GM12878 (cell line): ENCODE results near the gene SIL1. TPM values are rescaled to one million over a fixed set of nuclear protein-coding genes. Genes with fewer than 3 reads are reported as not detected.

Experiments
- ATAC-seq: fragments of 200-7000 bp; cut with Tn5 transposase; 3 replicates; pipeline ENCODE4 v1.9.1; 2020; ENCODE audit warnings: mild to moderate bottlenecking, moderate library complexity
- BruUV-seq: library from RNA; stranded (reverse); fragments of 400-500 nt; replicated peaks from 2 replicates; lab custom pipeline; 2021; lab: Mats Ljungman, UMichigan
- CTCF ChIA-PET: fragments of 300-600 bp; sonication (Branson Sonifier 250); formaldehyde crosslinking; extraction: SDS; loops from one replicate; lab custom pipeline; 2021; ENCODE audit warnings: inconsistent platforms; lab: Yijun Ruan, JAX
- POLR2A ChIA-PET: fragments of 350-600 bp; formaldehyde crosslinking; extraction: SDS; loops from one replicate; lab custom pipeline; 2021; ENCODE audit warnings: inconsistent platforms; lab: Charles Lee
- RAD21 ChIA-PET: fragments of 300-600 bp; sonication (Branson Sonifier 250); formaldehyde crosslinking; loops from one replicate; lab custom pipeline; 2023; ENCODE audit warnings: antibody characterized with exemption; ENCODE audit not compliant: unreplicated experiment; lab: Charles Lee
- SMC1A ChIA-PET: fragments of 300-600 bp; sonication (Branson Sonifier 250); formaldehyde crosslinking; loops from one replicate; lab custom pipeline; 2023; ENCODE audit not compliant: unreplicated experiment, uncharacterized antibody; lab: Charles Lee
- DNase-seq: peaks from one replicate; pipeline ENCODE4 v3.0.0-alpha.2; 2011; ENCODE audit warnings: low read depth, low spot score
- FAIRE-seq: peaks from 3 replicates; lab custom pipeline; 2011; peaks lifted over from hg19 to GRCh38; lab: Jason Lieb, UNC
- H2AFZ ChIP-seq: 2 replicates; pipeline ENCODE4 v1.6.0; 2011; ENCODE audit warnings: low read depth, low read length, control low read depth; ENCODE audit not compliant: control insufficient read depth
- H3K27ac ChIP-seq: 2 replicates; pipeline ENCODE4 v1.5.1; 2011; ENCODE audit warnings: control low read depth; ENCODE audit not compliant: control insufficient read depth, insufficient read depth
- H3K27me3 ChIP-seq, 2 experiments: replicated peaks in 1 of 2; 2 replicates each; pipeline versions ENCODE4 v1.6.0 to v1.6.1; 2011; ENCODE audit warnings: low read length in 1 of 2; ENCODE audit not compliant: control insufficient read depth in 2 of 2, insufficient read depth in 2 of 2
- H3K36me3 ChIP-seq, 2 experiments: 2 replicates each; pipeline ENCODE4 v1.5.1; 2011; ENCODE audit warnings: low read length in 1 of 2; ENCODE audit not compliant: control insufficient read depth in 2 of 2, insufficient read depth in 2 of 2
- H3K4me1 ChIP-seq: 2 replicates; pipeline ENCODE4 v1.6.1; 2011; ENCODE audit warnings: mild to moderate bottlenecking, low read length, moderate library complexity, mixed read lengths; ENCODE audit not compliant: control insufficient read depth, insufficient read depth
- H3K4me2 ChIP-seq: 2 replicates; pipeline ENCODE4 v1.6.0; 2011; ENCODE audit warnings: control low read depth; ENCODE audit not compliant: control insufficient read depth, insufficient read depth
- H3K4me3 ChIP-seq: fragments of 200-600 bp; sonication (generic); 2 replicates; pipeline ENCODE4 v1.5.1; 2016
- H3K79me2 ChIP-seq: 2 replicates; pipeline ENCODE4 v1.6.0; 2011; ENCODE audit warnings: low read length; ENCODE audit not compliant: control insufficient read depth, insufficient read depth
- H3K9ac ChIP-seq: 2 replicates; pipeline ENCODE4 v1.8.0; 2011; ENCODE audit warnings: low read length, control low read depth, mixed read lengths; ENCODE audit not compliant: control insufficient read depth, insufficient read depth
- H3K9me3 ChIP-seq: replicated peaks from 3 replicates; pipeline ENCODE4 v1.5.1; 2011; ENCODE audit warnings: mild to moderate bottlenecking, low read length; ENCODE audit not compliant: control insufficient read depth, insufficient read depth
- H4K20me1 ChIP-seq: 2 replicates; pipeline ENCODE4 v1.6.0; 2011; ENCODE audit not compliant: control insufficient read depth, insufficient read depth
- GATAD2B ChIP-seq: fragments of 450-650 bp; conservative IDR thresholded peaks from 2 replicates; pipeline ENCODE4 v1.6.1; 2017; ENCODE audit warnings: low read depth, mild to moderate bottlenecking, moderate library complexity
- PML ChIP-seq: IDR thresholded peaks from 2 replicates; pipeline ENCODE4 v1.6.1; 2012; ENCODE audit warnings: low read length, inconsistent platforms
- POLR2AphosphoS5 ChIP-seq: IDR thresholded peaks from 2 replicates; pipeline ENCODE4 v1.6.1; 2011; ENCODE audit warnings: mild to moderate bottlenecking, low read length, inconsistent platforms
- POU2F2 ChIP-seq: IDR thresholded peaks from 3 replicates; pipeline ENCODE4 v1.6.1; 2011; ENCODE audit warnings: low read depth, mild to moderate bottlenecking, low read length, borderline replicate concordance
- RUNX3 ChIP-seq: IDR thresholded peaks from 2 replicates; pipeline ENCODE4 v1.6.1; 2012; ENCODE audit warnings: low read length, inconsistent platforms
- SIN3A ChIP-seq: IDR thresholded peaks from 2 replicates; pipeline ENCODE4 v1.6.1; 2012; ENCODE audit warnings: low read depth, low read length, improper control_type of control experiment
- SMC3 ChIP-seq: IDR thresholded peaks from 2 replicates; pipeline ENCODE4 v1.6.1; 2011; ENCODE audit warnings: low read length, improper control_type of control experiment, borderline replicate concordance
- ZNF217 ChIP-seq: fragments of 450-650 bp; IDR thresholded peaks from 2 replicates; pipeline ENCODE4 v1.6.1; 2017; ENCODE audit warnings: antibody characterized with exemption, mild to moderate bottlenecking
- WGBS: methylation state at CpG from one replicate; pipeline ENCODE4 v1.1.6; 2016; ENCODE audit warnings: low lambda C conversion rate; ENCODE audit not compliant: insufficient replicate concordance, insufficient coverage; ENCODE audit errors: missing lambda C conversion rate; 5-methylcytosine and 5-hydroxymethylcytosine counted together
- in situ Hi-C: fragments of 300-500 bp; cut with MboI; formaldehyde crosslinking; loops from 9 replicates; pipeline ENCODE4 v1.14.3; 2018; ENCODE audit warnings: mixed read lengths
- intact Hi-C: fragments of 100-400 bp; cut with micrococcal nuclease; formaldehyde crosslinking; loops from one replicate; pipeline ENCODE4 v1.14.2; 2022; ENCODE audit not compliant: unreplicated experiment
- polyA plus RNA-seq, 11 experiments: library from polyadenylated mRNA; depleted of rRNA in 4 of 11; unstranded in 6 of 11; stranded (reverse) in 5 of 11; fragments of >200 nt; fragmentation: Nextera tagmentation in 4 of 11; fragmentation: Illumina TruSeq in 1 of 11; extraction: Ambion mirVana in 4 of 11; extraction: Trizol in 1 of 11; gene quantifications; 1 replicate in 1 of 11; 2 replicates in 10 of 11; pipeline versions ENCODE4 v1.2.1 to v1.2.3, GENCODE V29; 2011 to 2016; ENCODE audit warnings: inconsistent platforms in 2 of 11, missing spikeins in 2 of 11, low read depth in 1 of 11
- total RNA-seq, 4 experiments: library from RNA; depleted of rRNA in 3 of 4; stranded (reverse); fragments of >200 nt in 3 of 4; fragmentation: Illumina TruSeq in 1 of 4; extraction: Trizol in 1 of 4; gene quantifications; 2 replicates each; pipeline versions ENCODE4 v1.2.1 to v1.2.3, GENCODE V29; 2013 to 2021
- TF ChIP-seq, protein P1 (sequence below): fragments of 450-650 bp; IDR thresholded peaks from 2 replicates; pipeline ENCODE4 v1.6.1; 2014; ENCODE audit warnings: mild to moderate bottlenecking
- TF ChIP-seq, protein P2 (sequence below): IDR thresholded peaks from 2 replicates; pipeline ENCODE4 v1.6.1; 2012; ENCODE audit warnings: low read depth, low read length, improper control_type of control experiment
- TF ChIP-seq, protein P3 (sequence below): IDR thresholded peaks from 2 replicates; pipeline ENCODE4 v1.6.1; 2012; ENCODE audit warnings: improper control_type of control experiment, low read depth, low read length; ENCODE audit not compliant: insufficient replicate concordance
- TF ChIP-seq, protein P4 (sequence below): fragments of 450-650 bp; IDR thresholded peaks from 2 replicates; pipeline ENCODE4 v1.6.1; 2017; ENCODE audit warnings: antibody characterized with exemption, mild to moderate bottlenecking, moderate library complexity

Gene SIL1
- total and polyA plus RNA-seq, 10 of the 15 experiments (the other 5 are each of a cell fraction or from before 2014, with no cell fraction given): 4.1 to 49.8 (median 29.4) TPM

DNA sequence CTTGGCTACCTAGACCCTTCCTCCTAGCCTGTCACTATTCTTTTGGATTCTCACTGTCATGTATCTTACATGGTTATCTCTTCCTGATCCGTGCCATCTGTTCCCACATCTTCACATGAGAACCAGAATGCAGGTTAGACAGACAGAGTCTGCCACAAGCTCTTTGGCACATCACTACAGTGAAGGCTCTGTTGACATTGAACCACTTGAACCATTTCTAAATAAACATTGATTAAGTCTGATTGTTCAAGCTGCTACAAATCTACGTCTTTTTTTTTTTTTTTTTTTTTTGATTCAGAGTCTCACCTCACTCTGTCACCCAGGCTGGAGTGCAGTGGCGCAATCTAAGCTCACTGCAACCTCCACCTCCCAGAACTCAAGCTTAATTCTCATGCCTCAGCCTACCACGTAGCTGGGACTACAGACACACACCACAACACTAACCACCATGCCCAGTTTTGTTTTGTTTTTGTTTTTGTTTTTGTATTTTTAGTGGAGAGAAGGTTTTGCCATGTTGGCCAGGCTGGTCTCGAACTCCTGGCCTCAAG is 237.9 kb downstream of the SIL1 start:
- in situ Hi-C loops: no loop called here
- TF ChIP-seq, protein P1, sequence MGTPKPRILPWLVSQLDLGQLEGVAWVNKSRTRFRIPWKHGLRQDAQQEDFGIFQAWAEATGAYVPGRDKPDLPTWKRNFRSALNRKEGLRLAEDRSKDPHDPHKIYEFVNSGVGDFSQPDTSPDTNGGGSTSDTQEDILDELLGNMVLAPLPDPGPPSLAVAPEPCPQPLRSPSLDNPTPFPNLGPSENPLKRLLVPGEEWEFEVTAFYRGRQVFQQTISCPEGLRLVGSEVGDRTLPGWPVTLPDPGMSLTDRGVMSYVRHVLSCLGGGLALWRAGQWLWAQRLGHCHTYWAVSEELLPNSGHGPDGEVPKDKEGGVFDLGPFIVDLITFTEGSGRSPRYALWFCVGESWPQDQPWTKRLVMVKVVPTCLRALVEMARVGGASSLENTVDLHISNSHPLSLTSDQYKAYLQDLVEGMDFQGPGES: no peak
- TF ChIP-seq POU2F2 (no peak), SIN3A (no peak), ZNF217 (no peak), PML (no peak), SMC3 (no peak), RUNX3 (no peak), POLR2AphosphoS5 (no peak), GATAD2B (no peak)
- TF ChIP-seq, protein P2, sequence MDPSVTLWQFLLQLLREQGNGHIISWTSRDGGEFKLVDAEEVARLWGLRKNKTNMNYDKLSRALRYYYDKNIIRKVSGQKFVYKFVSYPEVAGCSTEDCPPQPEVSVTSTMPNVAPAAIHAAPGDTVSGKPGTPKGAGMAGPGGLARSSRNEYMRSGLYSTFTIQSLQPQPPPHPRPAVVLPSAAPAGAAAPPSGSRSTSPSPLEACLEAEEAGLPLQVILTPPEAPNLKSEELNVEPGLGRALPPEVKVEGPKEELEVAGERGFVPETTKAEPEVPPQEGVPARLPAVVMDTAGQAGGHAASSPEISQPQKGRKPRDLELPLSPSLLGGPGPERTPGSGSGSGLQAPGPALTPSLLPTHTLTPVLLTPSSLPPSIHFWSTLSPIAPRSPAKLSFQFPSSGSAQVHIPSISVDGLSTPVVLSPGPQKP: no peak
- TF ChIP-seq, protein P3, sequence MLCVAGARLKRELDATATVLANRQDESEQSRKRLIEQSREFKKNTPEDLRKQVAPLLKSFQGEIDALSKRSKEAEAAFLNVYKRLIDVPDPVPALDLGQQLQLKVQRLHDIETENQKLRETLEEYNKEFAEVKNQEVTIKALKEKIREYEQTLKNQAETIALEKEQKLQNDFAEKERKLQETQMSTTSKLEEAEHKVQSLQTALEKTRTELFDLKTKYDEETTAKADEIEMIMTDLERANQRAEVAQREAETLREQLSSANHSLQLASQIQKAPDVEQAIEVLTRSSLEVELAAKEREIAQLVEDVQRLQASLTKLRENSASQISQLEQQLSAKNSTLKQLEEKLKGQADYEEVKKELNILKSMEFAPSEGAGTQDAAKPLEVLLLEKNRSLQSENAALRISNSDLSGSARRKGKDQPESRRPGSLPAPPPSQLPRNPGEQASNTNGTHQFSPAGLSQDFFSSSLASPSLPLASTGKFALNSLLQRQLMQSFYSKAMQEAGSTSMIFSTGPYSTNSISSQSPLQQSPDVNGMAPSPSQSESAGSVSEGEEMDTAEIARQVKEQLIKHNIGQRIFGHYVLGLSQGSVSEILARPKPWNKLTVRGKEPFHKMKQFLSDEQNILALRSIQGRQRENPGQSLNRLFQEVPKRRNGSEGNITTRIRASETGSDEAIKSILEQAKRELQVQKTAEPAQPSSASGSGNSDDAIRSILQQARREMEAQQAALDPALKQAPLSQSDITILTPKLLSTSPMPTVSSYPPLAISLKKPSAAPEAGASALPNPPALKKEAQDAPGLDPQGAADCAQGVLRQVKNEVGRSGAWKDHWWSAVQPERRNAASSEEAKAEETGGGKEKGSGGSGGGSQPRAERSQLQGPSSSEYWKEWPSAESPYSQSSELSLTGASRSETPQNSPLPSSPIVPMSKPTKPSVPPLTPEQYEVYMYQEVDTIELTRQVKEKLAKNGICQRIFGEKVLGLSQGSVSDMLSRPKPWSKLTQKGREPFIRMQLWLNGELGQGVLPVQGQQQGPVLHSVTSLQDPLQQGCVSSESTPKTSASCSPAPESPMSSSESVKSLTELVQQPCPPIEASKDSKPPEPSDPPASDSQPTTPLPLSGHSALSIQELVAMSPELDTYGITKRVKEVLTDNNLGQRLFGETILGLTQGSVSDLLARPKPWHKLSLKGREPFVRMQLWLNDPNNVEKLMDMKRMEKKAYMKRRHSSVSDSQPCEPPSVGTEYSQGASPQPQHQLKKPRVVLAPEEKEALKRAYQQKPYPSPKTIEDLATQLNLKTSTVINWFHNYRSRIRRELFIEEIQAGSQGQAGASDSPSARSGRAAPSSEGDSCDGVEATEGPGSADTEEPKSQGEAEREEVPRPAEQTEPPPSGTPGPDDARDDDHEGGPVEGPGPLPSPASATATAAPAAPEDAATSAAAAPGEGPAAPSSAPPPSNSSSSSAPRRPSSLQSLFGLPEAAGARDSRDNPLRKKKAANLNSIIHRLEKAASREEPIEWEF: no peak
- TF ChIP-seq, protein P4, sequence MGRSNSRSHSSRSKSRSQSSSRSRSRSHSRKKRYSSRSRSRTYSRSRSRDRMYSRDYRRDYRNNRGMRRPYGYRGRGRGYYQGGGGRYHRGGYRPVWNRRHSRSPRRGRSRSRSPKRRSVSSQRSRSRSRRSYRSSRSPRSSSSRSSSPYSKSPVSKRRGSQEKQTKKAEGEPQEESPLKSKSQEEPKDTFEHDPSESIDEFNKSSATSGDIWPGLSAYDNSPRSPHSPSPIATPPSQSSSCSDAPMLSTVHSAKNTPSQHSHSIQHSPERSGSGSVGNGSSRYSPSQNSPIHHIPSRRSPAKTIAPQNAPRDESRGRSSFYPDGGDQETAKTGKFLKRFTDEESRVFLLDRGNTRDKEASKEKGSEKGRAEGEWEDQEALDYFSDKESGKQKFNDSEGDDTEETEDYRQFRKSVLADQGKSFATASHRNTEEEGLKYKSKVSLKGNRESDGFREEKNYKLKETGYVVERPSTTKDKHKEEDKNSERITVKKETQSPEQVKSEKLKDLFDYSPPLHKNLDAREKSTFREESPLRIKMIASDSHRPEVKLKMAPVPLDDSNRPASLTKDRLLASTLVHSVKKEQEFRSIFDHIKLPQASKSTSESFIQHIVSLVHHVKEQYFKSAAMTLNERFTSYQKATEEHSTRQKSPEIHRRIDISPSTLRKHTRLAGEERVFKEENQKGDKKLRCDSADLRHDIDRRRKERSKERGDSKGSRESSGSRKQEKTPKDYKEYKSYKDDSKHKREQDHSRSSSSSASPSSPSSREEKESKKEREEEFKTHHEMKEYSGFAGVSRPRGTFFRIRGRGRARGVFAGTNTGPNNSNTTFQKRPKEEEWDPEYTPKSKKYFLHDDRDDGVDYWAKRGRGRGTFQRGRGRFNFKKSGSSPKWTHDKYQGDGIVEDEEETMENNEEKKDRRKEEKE: no peak

More for the DNA sequence above, 237.9 kb downstream of the SIL1 start:
- Histone ChIP-seq H4K20me1 (no peaks in the 10 kb centered on the region), H3K9me3 (no peaks in the 10 kb centered on the region), H3K4me2 (no peak overlapping the region), H3K79me2 (no peaks in the 10 kb centered on the region), H3K27me3 (no peaks in the 10 kb centered on the region), H3K4me3 (no peak overlapping the region), H3K4me1 (no peaks in the 10 kb centered on the region), H2AFZ (no peak overlapping the region), H3K9ac (no peak overlapping the region), H3K27ac (no peak overlapping the region), H3K36me3 (peaks cover 0 to 14% of the 10 kb centered on the region in 2 experiments; a peak in 1 of 4 replicates)
- FAIRE-seq: no peak
- SMC1A ChIA-PET: no interaction called here
- BruUV-seq: no TSS peak
- POLR2A ChIA-PET: interaction anchor here (0.6 kb wide), 1 partner anchor 39 kb away, joined by 7 read pairs; no protein-coding TSS in a partner anchor
- intact Hi-C loops: no loop called here
- RAD21 ChIA-PET: no interaction called here
- CTCF ChIA-PET: no interaction called here
- ATAC-seq: no peak
- no peak for DNase-seq
- 94% methylated on average over 5 of the region's 5 CpGs for WGBS
